ENCODE measurements around the gene KCTD17. TPM values are rescaled to one million over a fixed set of nuclear protein-coding genes. Genes with fewer than 3 reads are reported as not detected.

The KCTD17 gene, protein sequence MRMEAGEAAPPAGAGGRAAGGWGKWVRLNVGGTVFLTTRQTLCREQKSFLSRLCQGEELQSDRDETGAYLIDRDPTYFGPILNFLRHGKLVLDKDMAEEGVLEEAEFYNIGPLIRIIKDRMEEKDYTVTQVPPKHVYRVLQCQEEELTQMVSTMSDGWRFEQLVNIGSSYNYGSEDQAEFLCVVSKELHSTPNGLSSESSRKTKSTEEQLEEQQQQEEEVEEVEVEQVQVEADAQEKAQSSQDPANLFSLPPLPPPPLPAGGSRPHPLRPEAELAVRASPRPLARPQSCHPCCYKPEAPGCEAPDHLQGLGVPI
- total RNA-seq, result 10 to 100 TPM in 2 of 3 donors, 1 to 10 TPM in 1; 8.2 to 17.4 (median 11.1) TPM

DNA sequence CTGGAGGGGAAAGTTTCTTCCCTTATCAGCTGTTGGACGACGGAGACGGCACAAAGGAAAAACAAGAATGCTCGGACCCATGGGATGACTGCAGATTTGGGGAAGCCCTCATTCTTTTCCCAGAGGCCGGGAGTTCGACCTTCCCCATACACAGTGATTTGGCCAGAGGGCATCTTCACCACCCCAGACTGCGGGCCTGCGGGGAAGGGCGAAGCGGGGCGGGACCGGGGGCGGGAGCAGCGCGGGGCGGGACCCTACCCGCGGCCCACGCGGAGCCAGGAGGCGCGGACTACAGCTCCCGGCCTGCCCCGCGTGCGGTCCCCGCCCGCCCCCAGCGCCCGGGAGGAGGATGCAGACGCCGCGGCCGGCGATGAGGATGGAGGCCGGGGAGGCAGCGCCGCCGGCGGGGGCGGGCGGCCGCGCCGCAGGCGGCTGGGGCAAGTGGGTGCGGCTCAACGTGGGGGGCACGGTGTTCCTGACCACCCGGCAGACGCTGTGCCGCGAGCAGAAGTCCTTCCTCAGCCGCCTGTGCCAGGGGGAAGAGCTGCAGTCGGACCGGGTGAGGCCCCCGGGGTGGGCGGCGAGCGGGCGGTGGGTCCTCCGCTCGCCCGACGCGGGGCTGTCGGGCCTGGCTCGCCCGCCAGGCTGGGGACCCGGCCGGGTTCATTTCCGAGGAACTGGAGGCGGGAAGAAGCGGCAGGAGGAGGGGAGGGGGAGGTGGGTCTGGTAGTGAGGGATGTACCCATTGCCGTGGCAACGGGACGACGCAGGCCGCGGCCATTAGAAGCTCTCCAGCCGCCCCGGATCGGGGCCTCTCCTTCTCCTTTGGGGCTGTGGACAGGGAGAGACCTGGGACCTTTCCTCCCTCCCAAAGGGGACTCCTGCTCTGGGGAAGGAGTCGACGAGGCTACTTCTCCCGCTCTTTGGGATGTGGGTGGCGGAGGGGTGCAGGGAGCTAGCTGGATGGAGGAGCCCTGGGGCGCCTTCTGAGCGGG lies at the start of gene KCTD17:
TSS of gene KCTD17 (plus strand) at position 352 of the 995 bp plus-strand sequence. CDS start at position 371, 19 bp downstream.
- no peak for DNase-seq (ENCODE audit: low spot score in 2 of 2)
- peak within 1 kb of the TSS; percentile 66 to 94 (median 69) for H3K4me3 ChIP-seq
- no peak within 1 kb of the TSS for H3K27ac ChIP-seq
- no peaks in the 10 kb centered on the region for H3K36me3 ChIP-seq
- H3K27me3 ChIP-seq, result no peaks in the 10 kb centered on the region
- intact Hi-C loops (cut with DNase I; ENCODE audit: low total_unique reads), result no loop called here
- TF ChIP-seq POLR2A (IDR thresholded peaks at IDR 0.05) (no peak), POLR2AphosphoS5 (IDR thresholded peaks at IDR 0.05) (no peak)
- TF ChIP-seq, protein P1, sequence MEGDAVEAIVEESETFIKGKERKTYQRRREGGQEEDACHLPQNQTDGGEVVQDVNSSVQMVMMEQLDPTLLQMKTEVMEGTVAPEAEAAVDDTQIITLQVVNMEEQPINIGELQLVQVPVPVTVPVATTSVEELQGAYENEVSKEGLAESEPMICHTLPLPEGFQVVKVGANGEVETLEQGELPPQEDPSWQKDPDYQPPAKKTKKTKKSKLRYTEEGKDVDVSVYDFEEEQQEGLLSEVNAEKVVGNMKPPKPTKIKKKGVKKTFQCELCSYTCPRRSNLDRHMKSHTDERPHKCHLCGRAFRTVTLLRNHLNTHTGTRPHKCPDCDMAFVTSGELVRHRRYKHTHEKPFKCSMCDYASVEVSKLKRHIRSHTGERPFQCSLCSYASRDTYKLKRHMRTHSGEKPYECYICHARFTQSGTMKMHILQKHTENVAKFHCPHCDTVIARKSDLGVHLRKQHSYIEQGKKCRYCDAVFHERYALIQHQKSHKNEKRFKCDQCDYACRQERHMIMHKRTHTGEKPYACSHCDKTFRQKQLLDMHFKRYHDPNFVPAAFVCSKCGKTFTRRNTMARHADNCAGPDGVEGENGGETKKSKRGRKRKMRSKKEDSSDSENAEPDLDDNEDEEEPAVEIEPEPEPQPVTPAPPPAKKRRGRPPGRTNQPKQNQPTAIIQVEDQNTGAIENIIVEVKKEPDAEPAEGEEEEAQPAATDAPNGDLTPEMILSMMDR (IDR thresholded peaks at IDR 0.05), result no peak
- H3K4me1 ChIP-seq, result no peaks in the 10 kb centered on the region
- no peaks in the 10 kb centered on the region for H3K9me3 ChIP-seq

DNA sequence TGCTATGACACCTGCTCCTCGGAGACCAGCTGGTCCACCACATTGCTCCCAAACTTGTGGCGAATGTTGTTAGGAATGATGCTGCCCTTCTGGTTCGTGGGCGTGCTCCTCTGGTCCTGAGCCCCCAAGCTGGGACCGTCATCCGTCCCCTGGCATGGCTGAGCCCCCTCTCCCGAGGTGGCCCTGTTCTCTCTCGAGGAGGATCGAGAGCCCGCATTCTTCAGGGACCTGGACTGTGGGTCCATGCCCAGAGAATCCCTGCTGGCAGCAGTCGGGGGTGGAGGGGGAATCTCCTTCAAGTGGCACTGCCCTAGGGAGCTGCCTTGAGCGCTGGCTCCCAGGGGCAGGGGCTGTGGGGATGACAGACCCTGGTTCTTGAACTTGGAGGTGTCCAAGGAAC lies 49.7 kb upstream of the KCTD17 start:
- Histone ChIP-seq H3K27ac (no peak overlapping the region), H3K4me3 (no peak overlapping the region), H3K9me3 (no peaks in the 10 kb centered on the region), H3K36me3 (no peaks in the 10 kb centered on the region), H3K4me1 (no peaks in the 10 kb centered on the region), H3K27me3 (no peaks in the 10 kb centered on the region)
- DNase-seq (ENCODE audit: low spot score in 2 of 2), result no peak
- intact Hi-C loops (cut with DNase I; ENCODE audit: low total_unique reads), result no loop called here
- TF ChIP-seq, protein P1 (IDR thresholded peaks at IDR 0.05), result no peak
- no peak for TF ChIP-seq POLR2AphosphoS5 (IDR thresholded peaks at IDR 0.05)
- TF ChIP-seq POLR2A (IDR thresholded peaks at IDR 0.05), result no peak

DNA sequence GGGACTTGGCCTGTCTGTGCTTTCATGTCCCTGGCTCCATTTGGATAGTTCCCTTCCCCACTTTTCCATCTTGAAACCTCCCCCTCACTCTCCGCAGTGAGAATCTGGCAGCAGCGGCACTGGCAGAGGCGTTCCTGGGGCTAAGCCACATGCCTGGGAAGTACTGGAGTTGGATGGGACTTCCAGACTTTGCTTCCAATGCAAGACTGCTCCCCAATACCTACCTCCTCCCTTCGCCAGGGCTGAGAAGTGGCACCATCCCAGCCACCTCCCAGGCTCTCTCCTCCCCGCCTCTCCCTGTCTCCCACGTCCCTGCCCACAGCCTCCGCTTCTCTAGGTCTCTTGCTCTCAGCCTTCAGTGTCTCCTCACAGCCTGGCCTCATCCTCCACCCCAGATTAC lies 48.9 kb upstream of the KCTD17 start:
- TF ChIP-seq, protein P1 (IDR thresholded peaks at IDR 0.05), result no peak
- TF ChIP-seq POLR2A (IDR thresholded peaks at IDR 0.05) (no peak), POLR2AphosphoS5 (IDR thresholded peaks at IDR 0.05) (no peak)
- Histone ChIP-seq H3K4me1 (no peaks in the 10 kb centered on the region), H3K27me3 (no peaks in the 10 kb centered on the region), H3K9me3 (no peaks in the 10 kb centered on the region), H3K27ac (no peak overlapping the region), H3K36me3 (no peaks in the 10 kb centered on the region), H3K4me3 (no peak overlapping the region)
- no peak for DNase-seq (ENCODE audit: low spot score in 2 of 2)
- intact Hi-C loops (cut with DNase I; ENCODE audit: low total_unique reads), result no loop called here

DNA sequence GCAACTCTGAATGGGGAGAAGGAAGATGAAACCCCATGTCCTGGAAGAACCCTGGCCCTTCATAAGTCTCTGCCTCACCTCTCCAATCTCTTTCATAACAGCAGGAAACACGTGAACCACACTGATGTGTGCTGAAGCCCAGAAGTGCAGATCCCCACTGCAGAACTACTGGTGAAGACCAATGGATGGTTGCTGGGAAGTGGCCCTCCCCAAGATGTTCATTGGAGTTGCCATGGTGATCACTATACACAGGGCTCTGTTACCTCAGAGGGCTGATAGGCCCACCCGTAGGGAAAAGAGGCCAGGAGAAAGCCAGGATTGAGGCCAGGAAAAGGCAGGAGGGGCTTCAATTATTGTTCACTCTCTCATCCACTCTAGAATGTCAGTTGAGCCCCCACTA lies 43.9 kb upstream of the KCTD17 start:
- Histone ChIP-seq H3K36me3 (no peaks in the 10 kb centered on the region), H3K4me1 (no peaks in the 10 kb centered on the region), H3K4me3 (no peak overlapping the region), H3K9me3 (no peaks in the 10 kb centered on the region), H3K27me3 (no peaks in the 10 kb centered on the region), H3K27ac (no peak overlapping the region)
- intact Hi-C loops (cut with DNase I; ENCODE audit: low total_unique reads), result no loop called here
- DNase-seq (ENCODE audit: low spot score in 2 of 2), result no peak
- TF ChIP-seq POLR2A (IDR thresholded peaks at IDR 0.05) (no peak), POLR2AphosphoS5 (IDR thresholded peaks at IDR 0.05) (no peak)
- TF ChIP-seq, protein P1 (IDR thresholded peaks at IDR 0.05), result no peak
